GM23338 (cell line): ENCODE results near the gene MTOR. TPM values are rescaled to one million over a fixed set of nuclear protein-coding genes. Genes with fewer than 3 reads are reported as not detected.

Experiments
- ATAC-seq: fragments of 200-7000 bp; cut with Tn5 transposase; 3 replicates; pipeline ENCODE4 v1.9.1; 2020
- DNase-seq: peaks from one replicate; pipeline ENCODE4 v3.0.0-alpha.2; 2015; ENCODE audit warnings: low spot score
- H2AFZ ChIP-seq: fragments of 200-600 bp; sonication (generic); 2 replicates; pipeline ENCODE4 v1.8.0; 2016; ENCODE audit warnings: antibody characterized with exemption, mild to moderate bottlenecking, moderate library complexity
- H3F3A ChIP-seq: fragments of 200-600 bp; sonication (generic); replicated peaks from 2 replicates; pipeline ENCODE4 v1.8.0; 2017; ENCODE audit warnings: antibody characterized with exemption, mixed run types, low read depth
- H3K27ac ChIP-seq: fragments of 200-600 bp; sonication (generic); 2 replicates; pipeline ENCODE4 v1.6.1; 2016; ENCODE audit warnings: low read depth
- H3K27me3 ChIP-seq: fragments of 200-600 bp; sonication (generic); 2 replicates; pipeline ENCODE4 v1.8.0; 2016; ENCODE audit warnings: mild to moderate bottlenecking, mixed run types, moderate library complexity; ENCODE audit not compliant: insufficient read depth
- H3K36me3 ChIP-seq: fragments of 200-600 bp; sonication (generic); 2 replicates; pipeline ENCODE4 v1.8.0; 2016; ENCODE audit warnings: mild to moderate bottlenecking; ENCODE audit not compliant: insufficient read depth
- H3K4me1 ChIP-seq: fragments of 200-600 bp; sonication (generic); 2 replicates; pipeline ENCODE4 v1.8.0; 2016; ENCODE audit warnings: mild to moderate bottlenecking, moderate library complexity; ENCODE audit not compliant: insufficient read depth
- H3K4me2 ChIP-seq: fragments of 200-600 bp; sonication (generic); 2 replicates; pipeline ENCODE4 v1.7.1; 2017; ENCODE audit warnings: mixed run types
- H3K4me3 ChIP-seq: fragments of 200-600 bp; sonication (generic); 2 replicates; pipeline ENCODE4 v1.6.1; 2016; ENCODE audit warnings: mixed run types
- H3K79me2 ChIP-seq: fragments of 200-600 bp; sonication (generic); replicated peaks from 2 replicates; pipeline ENCODE4 v1.8.0; 2017; ENCODE audit warnings: mild to moderate bottlenecking; ENCODE audit not compliant: insufficient read depth
- H3K9me2 ChIP-seq: fragments of 200-600 bp; sonication (generic); 2 replicates; pipeline ENCODE4 v1.8.0; 2017; ENCODE audit not compliant: insufficient read depth
- H4K20me1 ChIP-seq: fragments of 200-600 bp; sonication (generic); replicated peaks from 2 replicates; pipeline ENCODE4 v1.8.0; 2017; ENCODE audit warnings: mild to moderate bottlenecking; ENCODE audit not compliant: insufficient read depth
- H3K27ac Mint-ChIP-seq: 2 replicates; pipeline ENCODE4 v1.8.0; 2020; ENCODE audit warnings: inconsistent platforms, mild to moderate bottlenecking, moderate library complexity, mixed read lengths
- H3K27me3 Mint-ChIP-seq: 3 replicates; pipeline ENCODE4 v1.8.0; 2022; ENCODE audit warnings: low read depth, mild to moderate bottlenecking, moderate library complexity, mixed read lengths, inconsistent platforms; ENCODE audit not compliant: insufficient read depth, poor library complexity
- H3K36me3 Mint-ChIP-seq: 3 replicates; pipeline ENCODE4 v1.8.0; 2021; ENCODE audit warnings: low read depth, mild to moderate bottlenecking, inconsistent platforms, moderate library complexity, mixed read lengths
- H3K4me1 Mint-ChIP-seq: 3 replicates; pipeline ENCODE4 v1.8.0; 2020; ENCODE audit warnings: mild to moderate bottlenecking, inconsistent platforms, mixed read lengths
- H3K4me3 Mint-ChIP-seq: 3 replicates; pipeline ENCODE4 v1.8.0; 2021; ENCODE audit warnings: moderate library complexity, mild to moderate bottlenecking, inconsistent platforms, mixed read lengths
- H3K9me3 Mint-ChIP-seq: 3 replicates; pipeline ENCODE4 v1.8.0; 2020; ENCODE audit warnings: moderate library complexity, mild to moderate bottlenecking, inconsistent platforms, mixed read lengths
- EZH2 ChIP-seq: fragments of 200-600 bp; sonication (generic); IDR thresholded peaks from one replicate; pipeline ENCODE4 v1.8.0; 2017; ENCODE audit warnings: antibody characterized with exemption, mild to moderate bottlenecking, low read depth; ENCODE audit not compliant: unreplicated experiment
- STAT1 ChIP-seq: IDR thresholded peaks from one replicate; pipeline ENCODE4 v1.6.1; 2016; ENCODE audit warnings: antibody characterized with exemption; ENCODE audit not compliant: unreplicated experiment
- ZNF114 ChIP-seq: fragments of 250-450 bp; sonication (Bioruptor Pico); IDR thresholded peaks from 2 replicates; pipeline ENCODE4 v1.5.0; 2020; ENCODE audit warnings: mild to moderate bottlenecking, moderate library complexity
- ZNF331 ChIP-seq: fragments of 250-450 bp; sonication (Bioruptor Pico); IDR thresholded peaks from 2 replicates; pipeline ENCODE4 v1.5.0; 2020; ENCODE audit warnings: low read depth, mild to moderate bottlenecking, moderate library complexity
- polyA plus RNA-seq: library from polyadenylated mRNA; unstranded; fragments of >200 nt; fragmentation: Nextera tagmentation; extraction: Ambion mirVana; gene quantifications from 2 replicates; pipeline ENCODE4 v1.2.1, GENCODE V29; 2016
- total RNA-seq: library from RNA; depleted of rRNA; stranded (reverse); fragments of >200 nt; shearing (Covaris generic); gene quantifications from 2 replicates; pipeline ENCODE4 v1.2.3, GENCODE V29; 2014
- TF ChIP-seq, protein P1 (sequence below): fragments of 250-450 bp; sonication (Bioruptor Pico); IDR thresholded peaks from 2 replicates; pipeline ENCODE4 v1.5.0; 2020; ENCODE audit warnings: mild to moderate bottlenecking, moderate library complexity
- TF ChIP-seq, protein P2 (sequence below), 2 experiments: fragments of 200-600 bp in 1 of 2; sonication (generic) in 1 of 2; conservative IDR thresholded peaks; 2 replicates each; pipeline versions ENCODE4 v1.5.1 to v1.6.1; 2016 to 2017; ENCODE audit warnings: antibody characterized with exemption in 2 of 2, low read depth in 2 of 2, mild to moderate bottlenecking in 2 of 2, moderate library complexity in 1 of 2

The MTOR gene
- total and polyA plus RNA-seq, 2 experiments from 2014 or later: 22.8 to 98.0 TPM

- TF ChIP-seq, protein P1, sequence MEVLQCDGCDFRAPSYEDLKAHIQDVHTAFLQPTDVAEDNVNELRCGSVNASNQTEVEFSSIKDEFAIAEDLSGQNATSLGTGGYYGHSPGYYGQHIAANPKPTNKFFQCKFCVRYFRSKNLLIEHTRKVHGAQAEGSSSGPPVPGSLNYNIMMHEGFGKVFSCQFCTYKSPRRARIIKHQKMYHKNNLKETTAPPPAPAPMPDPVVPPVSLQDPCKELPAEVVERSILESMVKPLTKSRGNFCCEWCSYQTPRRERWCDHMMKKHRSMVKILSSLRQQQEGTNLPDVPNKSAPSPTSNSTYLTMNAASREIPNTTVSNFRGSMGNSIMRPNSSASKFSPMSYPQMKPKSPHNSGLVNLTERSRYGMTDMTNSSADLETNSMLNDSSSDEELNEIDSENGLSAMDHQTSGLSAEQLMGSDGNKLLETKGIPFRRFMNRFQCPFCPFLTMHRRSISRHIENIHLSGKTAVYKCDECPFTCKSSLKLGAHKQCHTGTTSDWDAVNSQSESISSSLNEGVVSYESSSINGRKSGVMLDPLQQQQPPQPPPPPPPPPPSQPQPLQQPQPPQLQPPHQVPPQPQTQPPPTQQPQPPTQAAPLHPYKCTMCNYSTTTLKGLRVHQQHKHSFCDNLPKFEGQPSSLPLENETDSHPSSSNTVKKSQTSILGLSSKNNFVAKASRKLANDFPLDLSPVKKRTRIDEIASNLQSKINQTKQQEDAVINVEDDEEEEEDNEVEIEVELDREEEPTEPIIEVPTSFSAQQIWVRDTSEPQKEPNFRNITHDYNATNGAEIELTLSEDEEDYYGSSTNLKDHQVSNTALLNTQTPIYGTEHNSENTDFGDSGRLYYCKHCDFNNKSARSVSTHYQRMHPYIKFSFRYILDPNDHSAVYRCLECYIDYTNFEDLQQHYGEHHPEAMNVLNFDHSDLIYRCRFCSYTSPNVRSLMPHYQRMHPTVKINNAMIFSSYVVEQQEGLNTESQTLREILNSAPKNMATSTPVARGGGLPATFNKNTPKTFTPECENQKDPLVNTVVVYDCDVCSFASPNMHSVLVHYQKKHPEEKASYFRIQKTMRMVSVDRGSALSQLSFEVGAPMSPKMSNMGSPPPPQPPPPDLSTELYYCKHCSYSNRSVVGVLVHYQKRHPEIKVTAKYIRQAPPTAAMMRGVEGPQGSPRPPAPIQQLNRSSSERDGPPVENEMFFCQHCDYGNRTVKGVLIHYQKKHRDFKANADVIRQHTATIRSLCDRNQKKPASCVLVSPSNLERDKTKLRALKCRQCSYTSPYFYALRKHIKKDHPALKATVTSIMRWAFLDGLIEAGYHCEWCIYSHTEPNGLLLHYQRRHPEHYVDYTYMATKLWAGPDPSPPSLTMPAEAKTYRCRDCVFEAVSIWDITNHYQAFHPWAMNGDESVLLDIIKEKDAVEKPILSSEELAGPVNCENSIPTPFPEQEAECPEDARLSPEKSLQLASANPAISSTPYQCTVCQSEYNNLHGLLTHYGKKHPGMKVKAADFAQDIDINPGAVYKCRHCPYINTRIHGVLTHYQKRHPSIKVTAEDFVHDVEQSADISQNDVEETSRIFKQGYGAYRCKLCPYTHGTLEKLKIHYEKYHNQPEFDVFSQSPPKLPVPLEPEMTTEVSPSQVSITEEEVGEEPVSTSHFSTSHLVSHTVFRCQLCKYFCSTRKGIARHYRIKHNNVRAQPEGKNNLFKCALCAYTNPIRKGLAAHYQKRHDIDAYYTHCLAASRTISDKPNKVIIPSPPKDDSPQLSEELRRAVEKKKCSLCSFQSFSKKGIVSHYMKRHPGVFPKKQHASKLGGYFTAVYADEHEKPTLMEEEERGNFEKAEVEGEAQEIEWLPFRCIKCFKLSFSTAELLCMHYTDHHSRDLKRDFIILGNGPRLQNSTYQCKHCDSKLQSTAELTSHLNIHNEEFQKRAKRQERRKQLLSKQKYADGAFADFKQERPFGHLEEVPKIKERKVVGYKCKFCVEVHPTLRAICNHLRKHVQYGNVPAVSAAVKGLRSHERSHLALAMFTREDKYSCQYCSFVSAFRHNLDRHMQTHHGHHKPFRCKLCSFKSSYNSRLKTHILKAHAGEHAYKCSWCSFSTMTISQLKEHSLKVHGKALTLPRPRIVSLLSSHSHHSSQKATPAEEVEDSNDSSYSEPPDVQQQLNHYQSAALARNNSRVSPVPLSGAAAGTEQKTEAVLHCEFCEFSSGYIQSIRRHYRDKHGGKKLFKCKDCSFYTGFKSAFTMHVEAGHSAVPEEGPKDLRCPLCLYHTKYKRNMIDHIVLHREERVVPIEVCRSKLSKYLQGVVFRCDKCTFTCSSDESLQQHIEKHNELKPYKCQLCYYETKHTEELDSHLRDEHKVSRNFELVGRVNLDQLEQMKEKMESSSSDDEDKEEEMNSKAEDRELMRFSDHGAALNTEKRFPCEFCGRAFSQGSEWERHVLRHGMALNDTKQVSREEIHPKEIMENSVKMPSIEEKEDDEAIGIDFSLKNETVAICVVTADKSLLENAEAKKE (CRISPR knock-in tag): no peak
- TF ChIP-seq ZNF114: no peak
Measured at GRCh38 chr1:11215381-11216005, 46.9 kb downstream of the MTOR start (continued).

GRCh38 chr1:11214698-11215380, 47.5 kb downstream of the MTOR start:
- Histone ChIP-seq H2AFZ (no peak overlapping the region), H3K4me2 (no peak overlapping the region), H3K36me3 (peaks cover 54% of the 10 kb centered on the region), H3K9me2 (no peaks in the 10 kb centered on the region), H3K4me1 (no peaks in the 10 kb centered on the region), H3K27me3 (no peaks in the 10 kb centered on the region), H4K20me1 (peaks cover 9% of the 10 kb centered on the region), H3K79me2 (no peaks in the 10 kb centered on the region), H3F3A (no peaks in the 10 kb centered on the region), H3K27ac (no peak overlapping the region), H3K4me3 (no peak overlapping the region)
- H3K27me3 Mint-ChIP-seq: no peaks in the 10 kb centered on the region
- no peak for ATAC-seq
- no peak for DNase-seq
- H3K27ac Mint-ChIP-seq: no peak overlapping the region
- no peaks in the 10 kb centered on the region for H3K9me3 Mint-ChIP-seq
- no peak overlapping the region for H3K4me3 Mint-ChIP-seq
- H3K36me3 Mint-ChIP-seq: peaks cover 73% of the 10 kb centered on the region
- H3K4me1 Mint-ChIP-seq: no peaks in the 10 kb centered on the region
- TF ChIP-seq STAT1 (no peak), EZH2 (no peak), ZNF114 (no peak), ZNF331 (no peak)
- TF ChIP-seq, protein P1 (CRISPR knock-in tag): no peak
- TF ChIP-seq, protein P2, sequence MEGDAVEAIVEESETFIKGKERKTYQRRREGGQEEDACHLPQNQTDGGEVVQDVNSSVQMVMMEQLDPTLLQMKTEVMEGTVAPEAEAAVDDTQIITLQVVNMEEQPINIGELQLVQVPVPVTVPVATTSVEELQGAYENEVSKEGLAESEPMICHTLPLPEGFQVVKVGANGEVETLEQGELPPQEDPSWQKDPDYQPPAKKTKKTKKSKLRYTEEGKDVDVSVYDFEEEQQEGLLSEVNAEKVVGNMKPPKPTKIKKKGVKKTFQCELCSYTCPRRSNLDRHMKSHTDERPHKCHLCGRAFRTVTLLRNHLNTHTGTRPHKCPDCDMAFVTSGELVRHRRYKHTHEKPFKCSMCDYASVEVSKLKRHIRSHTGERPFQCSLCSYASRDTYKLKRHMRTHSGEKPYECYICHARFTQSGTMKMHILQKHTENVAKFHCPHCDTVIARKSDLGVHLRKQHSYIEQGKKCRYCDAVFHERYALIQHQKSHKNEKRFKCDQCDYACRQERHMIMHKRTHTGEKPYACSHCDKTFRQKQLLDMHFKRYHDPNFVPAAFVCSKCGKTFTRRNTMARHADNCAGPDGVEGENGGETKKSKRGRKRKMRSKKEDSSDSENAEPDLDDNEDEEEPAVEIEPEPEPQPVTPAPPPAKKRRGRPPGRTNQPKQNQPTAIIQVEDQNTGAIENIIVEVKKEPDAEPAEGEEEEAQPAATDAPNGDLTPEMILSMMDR (conservative IDR thresholded peaks at IDR 0.05; ENCODE audit: low read depth in 2 of 2): no peak
